ENCODE data around the gene MRPL53. TPM values are rescaled to one million over a fixed set of nuclear protein-coding genes. Genes with fewer than 3 reads are reported as not detected.

The MRPL53 gene
- total and polyA plus RNA-seq, 2 of the 8 experiments (the other 6 are each of a cell fraction or from before 2014, with no cell fraction given) = 36.6 to 46.3 TPM

DNA sequence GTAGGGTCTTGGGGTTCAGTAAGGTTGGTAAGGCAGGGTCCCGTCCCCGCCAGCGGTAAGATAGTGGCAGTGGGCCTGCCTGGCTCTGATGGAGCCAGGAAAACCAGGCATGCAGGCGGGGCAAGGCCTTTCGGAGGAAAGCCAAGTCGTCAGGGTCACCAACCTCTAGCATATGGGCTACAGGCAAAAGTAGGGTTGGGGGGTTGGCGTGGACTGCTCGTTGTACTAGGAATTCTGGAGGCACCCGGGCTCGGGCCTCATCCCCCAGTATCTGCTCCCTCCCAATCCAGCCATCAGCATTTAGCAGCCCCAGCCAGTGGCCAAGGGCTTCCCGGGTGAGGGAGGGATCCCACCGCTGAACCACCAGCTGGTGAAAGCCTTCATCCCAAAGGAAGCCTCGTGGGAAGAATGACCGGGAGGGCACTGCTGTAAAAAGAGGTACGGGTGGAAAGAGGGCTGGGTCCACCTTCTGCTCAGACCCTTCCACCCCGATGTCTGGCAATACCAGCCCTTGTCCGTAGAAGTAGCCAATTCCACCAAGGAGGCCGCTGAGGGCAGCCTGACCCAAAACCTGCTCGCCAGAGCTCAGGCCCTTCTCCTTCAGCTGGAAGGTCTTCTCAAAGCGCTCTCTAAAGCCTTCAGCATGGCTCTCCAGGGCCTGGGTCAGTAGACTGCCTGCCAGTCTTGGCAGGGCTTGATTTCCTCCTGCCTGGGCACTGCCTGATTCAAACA is 10.3 kb downstream of the MRPL53 start (continued):
- TF ChIP-seq, protein P1, sequence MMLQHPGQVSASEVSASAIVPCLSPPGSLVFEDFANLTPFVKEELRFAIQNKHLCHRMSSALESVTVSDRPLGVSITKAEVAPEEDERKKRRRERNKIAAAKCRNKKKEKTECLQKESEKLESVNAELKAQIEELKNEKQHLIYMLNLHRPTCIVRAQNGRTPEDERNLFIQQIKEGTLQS (IDR thresholded peaks at IDR 0.05; ENCODE audit: insufficient read depth, low read depth, low read length) = no peak
- TF ChIP-seq RXRA (IDR thresholded peaks at IDR 0.05; ENCODE audit: insufficient read depth, low read depth, low read length) (no peak), CTBP2 (IDR thresholded peaks at IDR 0.05; ENCODE audit: borderline replicate concordance, insufficient read depth, insufficient read length, low read length) (no peak), HDAC2 (IDR thresholded peaks at IDR 0.05; ENCODE audit: borderline replicate concordance in 1 of 2, low read depth in 2 of 2, low read length in 2 of 2) (no peak), JUND (IDR thresholded peaks at IDR 0.05; ENCODE audit: low read length) (no peak), ASH2L (IDR thresholded peaks at IDR 0.05; ENCODE audit: low read length) (no peak), JUN (IDR thresholded peaks at IDR 0.05; ENCODE audit: low read depth, low read length) (no peak), TAF7 (optimal IDR thresholded peaks at IDR 0.05; ENCODE audit: borderline replicate concordance, low read depth, low read length) (no peak), GABPA (IDR thresholded peaks at IDR 0.05; ENCODE audit: borderline replicate concordance, insufficient read depth, low read length) (no peak)
